ENCODE data around the gene ABLIM1. TPM values are rescaled to one million over a fixed set of nuclear protein-coding genes. Genes with fewer than 3 reads are reported as not detected.

ABLIM1 gene
- total and polyA plus RNA-seq, 2 of the 4 experiments (the other 2 are of a cell fraction), result 7.7 to 9.9 TPM

- no peaks in the 10 kb centered on the region for H3K36me3 ChIP-seq (ENCODE audit: control insufficient read depth, insufficient read depth, low read length)
- H3K27me3 ChIP-seq (ENCODE audit: control insufficient read depth, insufficient read depth, low read length), result peaks cover 4% of the 10 kb centered on the region; the same call in 1 of the 2 replicates
- H2BK120ac ChIP-seq (ENCODE audit: low read depth, low read length), result no peak overlapping the region
- H3K23ac ChIP-seq (ENCODE audit: low read depth, low read length), result no peak overlapping the region
- no peak overlapping the region for H2AK9ac ChIP-seq (replicated peaks; ENCODE audit: low read depth, low read length, poor library complexity)
- peaks cover 5% of the 10 kb centered on the region; the same call in 1 of the 2 replicates for H3K9me1 ChIP-seq (ENCODE audit: insufficient read depth, low read length)
- no peak overlapping the region for H3K18ac ChIP-seq (ENCODE audit: low read depth, low read length)
- H3K4me3 ChIP-seq (ENCODE audit: insufficient read depth, low read depth, low read length), result no peak overlapping the region
- no peaks in the 10 kb centered on the region for H3K4me1 ChIP-seq (ENCODE audit: control insufficient read depth, insufficient read depth, low read length)
- 0 out of 2 replicates have a peak, but pooled peaks cover 3% of the 10 kb centered on the region for H3K9me3 ChIP-seq (ENCODE audit: control insufficient read depth, insufficient read depth, low read length)
- no peak for ATAC-seq (ENCODE audit: low read depth)
- H2BK5ac ChIP-seq (ENCODE audit: low read depth, low read length, poor library complexity, severe bottlenecking), result no peak overlapping the region
- TF ChIP-seq RCOR1 (IDR thresholded peaks at IDR 0.05; ENCODE audit: insufficient replicate concordance, low read length), result no peak
- no peak for TF ChIP-seq CTCF (conservative IDR thresholded peaks at IDR 0.05; ENCODE audit: low read depth, low read length)
- no peak for TF ChIP-seq POLR2A (IDR thresholded peaks at IDR 0.05; ENCODE audit: low read depth, low read length)
- TF ChIP-seq CHD1 (IDR thresholded peaks at IDR 0.05; ENCODE audit: low read depth, low read length), result no peak
- TF ChIP-seq NFE2L2 (IDR thresholded peaks at IDR 0.05; ENCODE audit: low read depth, low read length), result no peak
- TF ChIP-seq USF2 (IDR thresholded peaks at IDR 0.05; ENCODE audit: low read depth, low read length), result no peak
- TF ChIP-seq BHLHE40 (IDR thresholded peaks at IDR 0.05; ENCODE audit: low read depth, low read length), result no peak
- no peak for TF ChIP-seq MXI1 (IDR thresholded peaks at IDR 0.05; ENCODE audit: borderline replicate concordance, low read depth, low read length)
- no peak for TF ChIP-seq RAD21 (IDR thresholded peaks at IDR 0.05; ENCODE audit: low read length)
- no peak for TF ChIP-seq MAZ (IDR thresholded peaks at IDR 0.05; ENCODE audit: borderline replicate concordance, low read depth, low read length)
- H2BK20ac ChIP-seq (ENCODE audit: low read depth, low read length), result no peak overlapping the region
- POLR2A ChIA-PET (ENCODE audit: unreplicated experiment), result no interaction called here
- no peak overlapping the region for H3K9ac ChIP-seq (ENCODE audit: low read depth, low read length)
- in situ Hi-C loops (cut with MboI; ENCODE audit: low sequenced_read_pairs) (no loop called here), dilution Hi-C loops (cut with HindIII; ENCODE audit: low sequenced_read_pairs, unreplicated experiment) (no loop called here), intact Hi-C loops (cut with micrococcal nuclease) (no loop called here)
- no peaks in the 10 kb centered on the region for H3K79me1 ChIP-seq (ENCODE audit: low read depth in 1 of 2, low read length in 2 of 2)
- H2AK5ac ChIP-seq (ENCODE audit: low read depth, low read length), result no peak overlapping the region
- no peak overlapping the region for H3K14ac ChIP-seq (replicated peaks; ENCODE audit: low read depth, low read length)
- H4K20me1 ChIP-seq (ENCODE audit: insufficient read depth, low read length), result no peaks in the 10 kb centered on the region
- no peak overlapping the region for H4K8ac ChIP-seq (ENCODE audit: low read depth in 2 of 2, low read length in 2 of 2)
- CTCF ChIA-PET, result no interaction called here
- H3K4me2 ChIP-seq (ENCODE audit: low read depth, low read length), result no peak overlapping the region
- no TSS peak for BruUV-seq (replicated peaks)
- H4K91ac ChIP-seq (ENCODE audit: insufficient read depth, low read depth, low read length), result no peak overlapping the region
- H4K5ac ChIP-seq (ENCODE audit: low read depth, low read length), result no peak overlapping the region
- H3K27ac ChIP-seq (ENCODE audit: insufficient read depth, low read length), result no peak overlapping the region
- H2AFZ ChIP-seq (replicated peaks; ENCODE audit: low read length, poor library complexity), result no peak overlapping the region
- no peak overlapping the region for H3K4ac ChIP-seq (ENCODE audit: low read depth, low read length)
- H2BK15ac ChIP-seq (ENCODE audit: low read depth, low read length), result no peak overlapping the region
- DNase-seq, result no peak
- no peak overlapping the region for H3K56ac ChIP-seq (ENCODE audit: extremely low read depth, insufficient read depth, low read length)
Measured at GRCh38 chr10:114593240-114593792, 64.8 kb downstream of the ABLIM1 start.

Data from IMR-90 (cell line).